ENCODE measurements around the gene SERPINF2. TPM values are rescaled to one million over a fixed set of nuclear protein-coding genes. Genes with fewer than 3 reads are reported as not detected.
A peak's percentile ranks its signal among the peaks of the same experiment; 100 is the strongest.

The SERPINF2 gene
- total and polyA plus RNA-seq, 5 donors from 2014 or later = 0.69 TPM; not detected in 4

DNA sequence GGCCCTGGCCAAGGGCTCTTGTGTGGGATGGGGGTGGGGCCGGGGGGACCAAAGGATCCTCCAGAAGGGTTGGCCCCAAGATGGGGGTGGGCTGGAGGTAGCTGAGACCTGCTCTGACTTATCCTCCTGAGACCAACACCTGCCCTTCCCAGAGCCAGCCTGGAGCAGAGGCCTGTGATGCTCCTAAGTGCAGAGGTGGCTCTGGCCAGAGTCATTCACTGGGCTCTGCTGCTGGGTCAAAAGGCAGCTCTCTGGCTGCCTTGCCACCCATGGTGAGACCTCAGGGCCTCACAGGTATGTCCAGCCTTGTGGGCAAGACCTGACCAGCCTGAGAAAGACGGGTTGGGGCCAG is 393 bp downstream of the SERPINF2 start:
- no peaks in the 10 kb centered on the region for H3K9me3 ChIP-seq (ENCODE audit: control insufficient read depth in 2 of 2, low read length in 2 of 2)
- Mint-ChIP-seq H3K9me3 (peaks cover 0 to 2% (median 0%) of the 10 kb centered on the region in 7 donors), H3K36me3 (no peaks in the 10 kb centered on the region), H3K4me3 (no peak overlapping the region), H3K27ac (no peak overlapping the region), H3K4me1 (peaks cover 0 to 3% (median 0%) of the 10 kb centered on the region in 4 donors), H3K27me3 (peaks cover 5% of the 10 kb centered on the region)
- ATAC-seq (ENCODE audit: low read depth in 2 of 2) = no peak
- no peaks in the 10 kb centered on the region for H3K36me3 ChIP-seq (ENCODE audit: control insufficient read depth, insufficient read depth, low read length)
- H3K4me3 ChIP-seq (ENCODE audit: low read depth, low read length) = no peak overlapping the region
- no peak for DNase-seq
- H3K27ac ChIP-seq (ENCODE audit: insufficient read depth, low read length, poor library complexity, severe bottlenecking) = no peak overlapping the region
- H3K4me1 ChIP-seq (ENCODE audit: control insufficient read depth, insufficient read depth, low read length, poor library complexity, severe bottlenecking) = no peaks in the 10 kb centered on the region
- H3K27me3 ChIP-seq (ENCODE audit: control insufficient read depth, insufficient read depth, low read length) = no peaks in the 10 kb centered on the region

DNA sequence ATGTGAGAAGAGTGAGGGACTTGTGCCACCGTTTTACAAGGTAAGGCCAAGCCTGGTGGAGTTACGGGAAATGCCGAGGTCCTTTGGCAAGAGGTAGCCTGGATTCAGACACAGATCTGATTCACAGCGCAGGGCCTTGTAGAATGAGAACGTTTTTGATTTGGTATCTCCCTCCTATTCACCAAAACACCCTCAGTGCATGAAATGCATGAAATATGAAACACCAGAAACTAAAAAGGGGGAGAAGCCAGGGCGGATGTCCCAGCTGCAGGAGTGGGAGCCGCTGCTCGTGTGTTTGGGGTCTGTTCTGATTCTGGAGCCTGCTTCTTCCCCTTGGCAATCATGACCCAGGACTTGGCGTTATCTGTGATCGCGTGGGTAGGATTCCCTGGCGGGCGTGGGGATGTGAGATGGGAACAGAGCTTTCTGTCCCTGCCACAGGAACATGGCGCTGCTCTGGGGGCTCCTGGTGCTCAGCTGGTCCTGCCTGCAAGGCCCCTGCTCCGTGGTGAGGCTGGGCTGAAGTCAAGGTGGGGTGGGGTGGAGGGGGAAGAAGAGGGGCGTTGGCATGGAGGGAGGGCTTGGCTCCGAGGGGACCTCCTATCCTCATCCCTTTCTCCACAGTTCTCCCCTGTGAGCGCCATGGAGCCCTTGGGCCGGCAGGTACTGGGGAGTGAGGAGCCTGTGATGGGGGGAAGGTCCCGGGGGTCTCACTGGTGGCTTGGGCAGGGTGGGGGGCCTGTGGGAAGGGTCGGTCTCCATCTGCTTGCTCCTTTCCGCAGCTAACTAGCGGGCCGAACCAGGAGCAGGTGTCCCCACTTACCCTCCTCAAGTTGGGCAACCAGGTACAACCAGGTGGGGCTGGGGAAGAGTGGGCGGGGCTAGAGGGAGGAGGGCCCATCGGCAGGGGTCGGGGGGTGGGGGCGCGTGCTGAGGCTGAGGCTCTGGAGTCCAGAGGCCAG is 2.2 kb downstream of the SERPINF2 start:
- H3K36me3 Mint-ChIP-seq = no peaks in the 10 kb centered on the region
- H3K36me3 ChIP-seq (ENCODE audit: control insufficient read depth, insufficient read depth, low read length) = no peaks in the 10 kb centered on the region

DNA sequence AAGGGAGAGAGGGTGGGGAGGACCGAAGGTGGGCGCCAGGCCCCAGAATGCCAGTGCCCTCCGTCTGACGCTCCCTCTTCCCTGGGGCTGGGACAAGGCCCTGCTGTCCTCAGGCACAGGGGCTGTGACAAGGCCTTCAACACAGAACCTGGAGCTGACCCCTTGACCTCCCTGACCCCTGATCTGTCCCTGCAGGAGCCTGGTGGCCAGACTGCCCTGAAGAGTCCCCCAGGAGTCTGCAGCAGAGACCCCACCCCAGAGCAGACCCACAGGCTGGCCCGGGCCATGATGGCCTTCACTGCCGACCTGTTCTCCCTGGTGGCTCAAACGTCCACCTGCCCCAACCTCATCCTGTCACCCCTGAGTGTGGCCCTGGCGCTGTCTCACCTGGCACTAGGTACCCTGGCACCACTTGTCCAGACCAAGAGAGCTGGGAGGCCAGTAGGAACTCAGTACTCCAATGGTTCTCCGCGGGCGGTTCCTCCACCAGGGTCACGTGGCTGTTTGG is 2.9 kb downstream of the SERPINF2 start:
- Mint-ChIP-seq H3K36me3 (no peaks in the 10 kb centered on the region), H3K4me1 (no peaks in the 10 kb centered on the region), H3K9me3 (peaks cover 0 to 2% (median 0%) of the 10 kb centered on the region in 7 donors), H3K27ac (no peak overlapping the region), H3K27me3 (peaks cover 9% of the 10 kb centered on the region), H3K4me3 (no peak overlapping the region)
- ATAC-seq (ENCODE audit: low read depth in 2 of 2) = no peak
- DNase-seq = no peak
- Histone ChIP-seq H3K27me3 (ENCODE audit: control insufficient read depth, insufficient read depth, low read length) (no peaks in the 10 kb centered on the region), H3K4me3 (ENCODE audit: low read depth, low read length) (no peak overlapping the region), H3K36me3 (ENCODE audit: control insufficient read depth, insufficient read depth, low read length) (no peaks in the 10 kb centered on the region), H3K4me1 (ENCODE audit: control insufficient read depth, insufficient read depth, low read length, poor library complexity, severe bottlenecking) (no peaks in the 10 kb centered on the region), H3K27ac (ENCODE audit: insufficient read depth, low read length, poor library complexity, severe bottlenecking) (no peak overlapping the region), H3K9me3 (ENCODE audit: control insufficient read depth in 2 of 2, low read length in 2 of 2) (no peaks in the 10 kb centered on the region)

More for the DNA sequence above, 2.2 kb downstream of the SERPINF2 start:
- no peak for DNase-seq
- ATAC-seq (ENCODE audit: low read depth in 2 of 2) = no peak
- no peak overlapping the region for H3K4me3 Mint-ChIP-seq
- H3K27ac Mint-ChIP-seq = no peak overlapping the region
- H3K27ac ChIP-seq (ENCODE audit: insufficient read depth, low read length, poor library complexity, severe bottlenecking) = no peak overlapping the region
- no peaks in the 10 kb centered on the region for H3K4me1 Mint-ChIP-seq
- no peaks in the 10 kb centered on the region for H3K9me3 ChIP-seq (ENCODE audit: control insufficient read depth in 2 of 2, low read length in 2 of 2)
- no peaks in the 10 kb centered on the region for H3K27me3 ChIP-seq (ENCODE audit: control insufficient read depth, insufficient read depth, low read length)
- peaks cover 0 to 2% (median 0%) of the 10 kb centered on the region in 7 donors for H3K9me3 Mint-ChIP-seq
- no peak overlapping the region for H3K4me3 ChIP-seq (ENCODE audit: low read depth, low read length)
- H3K27me3 Mint-ChIP-seq = peaks cover 9% of the 10 kb centered on the region
- H3K4me1 ChIP-seq (ENCODE audit: control insufficient read depth, insufficient read depth, low read length, poor library complexity, severe bottlenecking) = no peaks in the 10 kb centered on the region

DNA sequence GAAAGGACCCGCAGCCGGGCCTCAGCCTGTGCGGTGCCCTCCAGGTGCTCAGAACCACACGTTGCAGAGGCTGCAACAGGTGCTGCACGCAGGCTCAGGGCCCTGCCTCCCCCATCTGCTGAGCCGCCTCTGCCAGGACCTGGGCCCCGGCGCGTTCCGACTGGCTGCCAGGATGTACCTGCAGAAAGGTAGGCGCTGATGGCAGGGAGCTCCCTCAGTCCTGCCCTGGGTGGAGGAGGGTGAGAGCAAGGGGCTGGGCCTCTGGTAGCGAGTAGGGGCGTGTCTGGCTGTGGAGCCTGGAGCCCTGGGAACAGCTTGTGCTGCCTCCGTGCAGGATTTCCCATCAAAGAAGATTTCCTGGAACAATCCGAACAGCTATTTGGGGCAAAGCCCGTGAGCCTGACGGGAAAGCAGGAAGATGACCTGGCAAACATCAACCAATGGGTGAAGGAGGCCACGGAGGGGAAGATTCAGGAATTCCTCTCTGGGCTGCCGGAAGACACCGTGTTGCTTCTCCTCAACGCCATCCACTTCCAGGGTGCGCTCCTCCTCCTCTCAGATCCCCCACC is 4.4 kb downstream of the SERPINF2 start:
- no peak for ATAC-seq (ENCODE audit: low read depth in 2 of 2)
- H3K27me3 Mint-ChIP-seq = peaks cover 9% of the 10 kb centered on the region
- no peak overlapping the region for H3K27ac ChIP-seq (ENCODE audit: insufficient read depth, low read length, poor library complexity, severe bottlenecking)
- DNase-seq = no peak
- H3K4me1 Mint-ChIP-seq = no peaks in the 10 kb centered on the region
- H3K36me3 ChIP-seq (ENCODE audit: control insufficient read depth, insufficient read depth, low read length) = no peaks in the 10 kb centered on the region
- no peaks in the 10 kb centered on the region for H3K9me3 ChIP-seq (ENCODE audit: control insufficient read depth in 2 of 2, low read length in 2 of 2)
- no peaks in the 10 kb centered on the region for H3K4me1 ChIP-seq (ENCODE audit: control insufficient read depth, insufficient read depth, low read length, poor library complexity, severe bottlenecking)
- no peak overlapping the region for H3K4me3 ChIP-seq (ENCODE audit: low read depth, low read length)
- no peak overlapping the region for H3K4me3 Mint-ChIP-seq
- peaks cover 0 to 2% (median 0%) of the 10 kb centered on the region in 7 donors for H3K9me3 Mint-ChIP-seq
- no peaks in the 10 kb centered on the region for H3K27me3 ChIP-seq (ENCODE audit: control insufficient read depth, insufficient read depth, low read length)
- no peaks in the 10 kb centered on the region for H3K36me3 Mint-ChIP-seq
- peak overlapping the region in 1 of 3 donors; percentile 76 for H3K27ac Mint-ChIP-seq

GRCh38 chr17:1750628-1751027 is 8.0 kb downstream of the SERPINF2 start:
- Histone ChIP-seq H3K36me3 (ENCODE audit: control insufficient read depth, insufficient read depth, low read length) (no peaks in the 10 kb centered on the region), H3K27me3 (ENCODE audit: control insufficient read depth, insufficient read depth, low read length) (no peaks in the 10 kb centered on the region), H3K27ac (ENCODE audit: insufficient read depth, low read length, poor library complexity, severe bottlenecking) (no peak overlapping the region), H3K9me3 (ENCODE audit: control insufficient read depth in 2 of 2, low read length in 2 of 2) (no peaks in the 10 kb centered on the region), H3K4me3 (ENCODE audit: low read depth, low read length) (no peak overlapping the region), H3K4me1 (ENCODE audit: control insufficient read depth, insufficient read depth, low read length, poor library complexity, severe bottlenecking) (no peaks in the 10 kb centered on the region)
- H3K4me1 Mint-ChIP-seq = no peaks in the 10 kb centered on the region
- DNase-seq (no peak), ATAC-seq (ENCODE audit: low read depth in 2 of 2) (no peak)
- H3K27ac Mint-ChIP-seq = no peak overlapping the region
- no peak overlapping the region for H3K4me3 Mint-ChIP-seq
- peaks cover 0 to 2% (median 0%) of the 10 kb centered on the region in 7 donors for H3K9me3 Mint-ChIP-seq
- peaks cover 4% of the 10 kb centered on the region for H3K27me3 Mint-ChIP-seq
- no peaks in the 10 kb centered on the region for H3K36me3 Mint-ChIP-seq

- peak overlapping the region in 1 of 3 donors; percentile 51 for H3K27ac Mint-ChIP-seq
- H3K4me1 Mint-ChIP-seq = no peaks in the 10 kb centered on the region
- no peak overlapping the region for H3K27ac ChIP-seq (ENCODE audit: insufficient read depth, low read length, poor library complexity, severe bottlenecking)
- H3K4me3 ChIP-seq (ENCODE audit: low read depth, low read length) = no peak overlapping the region
- no peaks in the 10 kb centered on the region for H3K4me1 ChIP-seq (ENCODE audit: control insufficient read depth, insufficient read depth, low read length, poor library complexity, severe bottlenecking)
- no peak for DNase-seq
- H3K36me3 ChIP-seq (ENCODE audit: control insufficient read depth, insufficient read depth, low read length) = no peaks in the 10 kb centered on the region
- peak in 1 of 2 donors; percentile 31 for ATAC-seq (ENCODE audit: low read depth in 2 of 2)
- H3K4me3 Mint-ChIP-seq = no peak overlapping the region
- H3K9me3 ChIP-seq (ENCODE audit: control insufficient read depth in 2 of 2, low read length in 2 of 2) = no peaks in the 10 kb centered on the region
- peaks cover 0 to 3% (median 0%) of the 10 kb centered on the region in 7 donors for H3K9me3 Mint-ChIP-seq
- no peaks in the 10 kb centered on the region for H3K36me3 Mint-ChIP-seq
- peaks cover 10% of the 10 kb centered on the region for H3K27me3 Mint-ChIP-seq
- H3K27me3 ChIP-seq (ENCODE audit: control insufficient read depth, insufficient read depth, low read length) = no peaks in the 10 kb centered on the region
Measured at GRCh38 chr17:1752425-1753262, 10.0 kb downstream of the SERPINF2 start.

- H3K9me3 ChIP-seq (ENCODE audit: control insufficient read depth in 2 of 2, low read length in 2 of 2) = no peaks in the 10 kb centered on the region
- H3K36me3 ChIP-seq (ENCODE audit: control insufficient read depth, insufficient read depth, low read length) = no peaks in the 10 kb centered on the region
- no peaks in the 10 kb centered on the region for H3K27me3 ChIP-seq (ENCODE audit: control insufficient read depth, insufficient read depth, low read length)
- no peak overlapping the region for H3K27ac ChIP-seq (ENCODE audit: insufficient read depth, low read length, poor library complexity, severe bottlenecking)
- peaks cover 0 to 5% (median 0%) of the 10 kb centered on the region in 4 donors for H3K4me1 Mint-ChIP-seq
- H3K27ac Mint-ChIP-seq = no peak overlapping the region
- H3K9me3 Mint-ChIP-seq = peaks cover 0 to 2% (median 0%) of the 10 kb centered on the region in 7 donors
- DNase-seq (no peak), ATAC-seq (ENCODE audit: low read depth in 2 of 2) (no peak)
- H3K4me3 Mint-ChIP-seq = no peak overlapping the region
- no peak overlapping the region for H3K4me3 ChIP-seq (ENCODE audit: low read depth, low read length)
- H3K27me3 Mint-ChIP-seq = peaks cover 8% of the 10 kb centered on the region
- no peaks in the 10 kb centered on the region for H3K4me1 ChIP-seq (ENCODE audit: control insufficient read depth, insufficient read depth, low read length, poor library complexity, severe bottlenecking)
- peaks cover 4% of the 10 kb centered on the region for H3K36me3 Mint-ChIP-seq
Measured at GRCh38 chr17:1753767-1754429, 11.2 kb downstream of the SERPINF2 start.
